ENCODE results near the gene SLC6A3.

The SLC6A3 gene

DNA sequence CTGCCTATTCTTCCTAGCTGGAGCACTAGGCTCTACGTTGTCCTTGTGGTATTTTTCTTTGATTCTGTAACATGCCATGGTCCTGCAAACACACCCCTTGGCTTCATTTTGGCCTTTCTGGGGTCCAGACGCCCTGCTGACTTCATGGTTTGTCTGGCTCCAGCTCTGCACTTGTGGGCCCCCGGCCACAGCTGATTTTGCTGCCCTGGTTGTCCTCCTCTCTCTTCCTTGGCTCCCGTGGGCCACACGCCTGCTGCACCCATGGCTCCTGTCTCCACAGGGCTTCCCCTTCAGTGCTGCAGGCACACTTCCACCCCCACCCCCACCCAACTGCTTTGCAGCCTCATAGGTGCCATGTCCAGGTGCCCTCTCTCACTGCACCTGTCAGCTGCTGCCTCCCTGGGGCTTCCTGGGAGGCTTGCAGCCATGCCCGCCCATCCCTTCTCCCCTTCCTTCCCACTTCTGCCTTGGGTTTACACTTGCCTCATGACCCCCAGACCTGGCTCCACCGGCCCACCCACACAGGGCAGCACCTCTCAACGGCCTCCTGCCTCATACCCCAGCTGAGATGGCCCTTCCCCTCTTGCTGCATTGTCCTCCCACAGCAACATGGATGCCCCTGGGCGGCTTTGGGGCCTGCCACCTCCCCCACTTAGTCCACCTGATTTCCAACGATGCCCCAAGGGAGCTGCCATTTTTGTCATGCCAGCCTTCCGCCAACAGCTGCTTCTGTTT, 25.6 kb downstream of the SLC6A3 start:
- DNase-seq: no peak

DNA sequence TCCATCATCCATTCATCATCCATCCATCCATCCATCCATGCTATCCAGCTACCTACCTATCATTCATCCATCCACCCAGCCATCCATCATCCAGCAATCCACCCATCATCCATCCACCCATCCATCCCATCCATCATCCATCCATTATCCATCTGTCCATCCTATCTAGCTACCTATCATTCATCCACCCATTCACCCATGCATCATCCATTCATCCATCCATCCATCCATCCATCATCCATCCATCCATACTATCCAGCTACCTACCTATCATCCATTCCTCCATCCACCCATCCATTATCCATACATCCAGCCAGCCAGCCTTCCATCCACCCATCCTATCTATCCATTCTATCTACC, 26.3 kb downstream of the SLC6A3 start:
- DNase-seq: no peak

DNA sequence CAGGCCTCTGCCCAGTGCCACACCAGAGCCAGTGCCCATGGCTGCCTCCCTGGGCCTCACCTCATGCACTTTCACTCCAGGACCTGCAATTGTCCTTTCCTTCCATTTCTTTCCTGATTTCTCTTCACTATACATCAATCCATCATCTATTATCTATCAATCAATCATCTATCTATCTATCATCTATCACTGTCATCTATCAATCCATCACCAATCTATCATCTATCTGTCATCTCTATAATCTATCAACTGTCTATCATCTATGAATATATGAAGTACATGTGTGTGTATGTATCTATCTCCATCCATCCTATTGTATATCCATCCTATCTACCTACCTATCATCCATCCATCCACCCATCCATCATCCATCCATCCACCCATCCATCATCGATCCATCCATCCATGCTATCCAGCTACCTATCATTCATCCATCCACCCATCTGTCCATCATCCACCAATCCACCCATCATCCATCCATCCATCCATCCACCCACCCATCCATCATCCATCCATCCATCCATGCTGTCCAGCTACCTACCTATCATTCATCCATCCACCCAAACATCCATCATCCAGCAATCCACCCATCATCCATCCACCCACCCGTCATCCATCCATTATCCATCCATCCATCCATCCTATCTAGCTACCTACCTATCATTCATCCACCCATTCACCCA, 26.9 kb downstream of the SLC6A3 start:
- no peak for DNase-seq

DNA sequence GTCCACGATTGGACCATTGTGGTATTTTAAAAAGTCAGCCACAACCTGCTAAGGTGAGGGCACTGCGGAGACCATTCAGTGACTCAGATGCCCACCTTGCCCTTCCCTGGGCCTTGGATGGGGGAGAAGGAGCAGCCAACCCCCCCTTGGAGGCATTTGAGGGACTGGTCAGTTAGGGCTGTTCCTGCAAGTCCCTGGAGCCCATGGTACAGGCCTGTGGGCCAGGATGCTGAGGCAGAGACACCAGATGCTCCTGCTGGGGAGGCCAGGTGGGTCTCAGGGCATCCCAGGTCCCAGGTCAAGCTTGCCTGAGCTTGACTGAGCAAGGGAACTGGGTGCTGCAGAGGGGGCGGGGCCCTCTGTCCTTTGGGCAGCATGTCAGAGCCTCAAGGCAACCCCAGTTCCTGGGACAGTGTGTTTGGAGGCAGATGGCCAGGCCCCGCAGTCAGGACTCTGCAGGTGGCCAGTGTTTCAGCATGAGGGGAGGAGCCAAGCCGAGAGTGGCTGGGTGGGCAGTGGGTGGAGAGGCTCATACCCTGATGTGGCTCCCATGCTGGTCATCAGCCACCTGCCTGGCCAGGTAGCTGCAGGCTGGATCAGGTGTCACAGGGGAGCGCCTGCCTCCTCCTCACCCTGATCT, 27.5 kb downstream of the SLC6A3 start:
- DNase-seq: no peak

DNA sequence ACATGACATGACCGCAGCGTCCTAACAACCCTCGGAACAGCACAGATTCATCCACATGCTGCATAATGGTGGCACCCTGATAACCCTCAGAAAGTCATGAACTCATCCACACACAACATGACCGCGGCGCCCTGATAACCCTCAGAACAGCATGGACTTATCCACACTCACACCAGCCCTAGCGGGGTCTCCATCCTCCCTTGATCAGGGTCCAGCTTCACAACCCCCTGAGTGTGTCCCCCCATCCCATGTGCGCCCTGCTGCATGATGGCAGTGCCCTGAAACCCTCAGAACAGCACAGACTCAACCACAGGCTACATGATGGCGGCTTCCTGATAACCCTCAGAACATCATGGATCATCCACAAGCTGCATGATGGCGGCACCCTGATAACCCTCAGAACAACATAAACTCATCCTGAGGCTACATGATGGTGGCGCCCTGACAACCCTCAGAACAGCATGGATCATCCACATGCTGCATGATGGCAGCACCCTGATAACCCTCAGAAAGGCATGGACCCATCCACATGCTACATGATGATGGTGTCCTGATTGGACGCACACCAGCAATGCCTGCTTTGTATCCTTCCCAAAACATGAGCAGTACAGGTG, 28.3 kb downstream of the SLC6A3 start:
- DNase-seq: no peak

DNA sequence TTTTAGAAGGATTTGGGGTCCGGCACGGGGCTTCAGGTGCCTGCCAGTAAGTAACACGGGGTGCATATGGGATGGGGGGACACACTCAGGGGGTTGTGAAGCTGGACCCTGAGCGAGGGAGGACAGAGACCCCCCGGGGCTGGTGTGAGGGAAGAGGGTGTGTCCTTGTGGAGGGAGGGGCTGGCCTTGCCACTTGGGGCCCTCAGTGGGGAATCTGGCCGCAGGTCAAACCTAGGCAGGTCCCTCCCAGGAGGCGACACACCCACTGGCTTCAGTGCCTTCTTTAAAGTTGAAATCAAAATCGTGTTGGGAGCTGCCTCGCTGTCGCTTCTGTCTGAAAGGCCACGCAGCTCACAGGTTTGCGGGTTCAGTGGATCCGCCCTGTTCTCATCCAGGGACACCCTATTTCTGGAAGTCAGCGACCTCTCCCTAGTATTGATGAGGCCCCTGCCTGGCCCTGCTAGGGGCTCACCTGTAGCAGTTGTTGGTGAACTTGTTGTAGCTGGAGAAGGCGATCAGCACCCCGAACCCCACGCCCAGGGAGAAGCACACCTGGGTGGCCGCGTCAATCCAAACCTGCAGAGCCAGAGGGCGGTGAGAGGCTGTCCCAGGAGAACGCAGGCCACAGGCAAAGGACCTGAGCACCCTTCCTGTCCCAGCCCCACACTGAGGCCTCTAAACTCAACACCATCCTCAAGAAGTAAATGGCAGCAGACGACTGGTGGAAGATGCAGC, 29.4 kb downstream of the SLC6A3 start:
- no peak for DNase-seq

DNA sequence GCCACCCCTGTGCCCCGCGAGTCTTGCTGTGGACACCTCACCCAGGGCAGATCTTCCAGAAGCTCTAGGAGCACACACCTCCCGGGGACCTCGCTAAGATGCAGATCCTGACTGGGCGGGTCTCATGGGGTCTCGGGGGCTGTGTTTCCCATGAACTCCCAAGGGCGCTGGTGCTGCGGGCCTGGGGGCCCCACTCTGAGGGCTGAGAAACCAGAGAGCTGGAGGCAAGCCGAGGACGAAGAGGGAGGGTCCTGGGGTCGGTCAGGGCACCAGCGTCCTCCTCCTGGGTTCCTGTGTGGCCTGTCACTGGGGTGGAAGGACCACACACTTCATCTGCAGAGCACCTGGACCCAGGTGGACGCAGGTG, 30.2 kb downstream of the SLC6A3 start:
- DNase-seq: no peak

DNA sequence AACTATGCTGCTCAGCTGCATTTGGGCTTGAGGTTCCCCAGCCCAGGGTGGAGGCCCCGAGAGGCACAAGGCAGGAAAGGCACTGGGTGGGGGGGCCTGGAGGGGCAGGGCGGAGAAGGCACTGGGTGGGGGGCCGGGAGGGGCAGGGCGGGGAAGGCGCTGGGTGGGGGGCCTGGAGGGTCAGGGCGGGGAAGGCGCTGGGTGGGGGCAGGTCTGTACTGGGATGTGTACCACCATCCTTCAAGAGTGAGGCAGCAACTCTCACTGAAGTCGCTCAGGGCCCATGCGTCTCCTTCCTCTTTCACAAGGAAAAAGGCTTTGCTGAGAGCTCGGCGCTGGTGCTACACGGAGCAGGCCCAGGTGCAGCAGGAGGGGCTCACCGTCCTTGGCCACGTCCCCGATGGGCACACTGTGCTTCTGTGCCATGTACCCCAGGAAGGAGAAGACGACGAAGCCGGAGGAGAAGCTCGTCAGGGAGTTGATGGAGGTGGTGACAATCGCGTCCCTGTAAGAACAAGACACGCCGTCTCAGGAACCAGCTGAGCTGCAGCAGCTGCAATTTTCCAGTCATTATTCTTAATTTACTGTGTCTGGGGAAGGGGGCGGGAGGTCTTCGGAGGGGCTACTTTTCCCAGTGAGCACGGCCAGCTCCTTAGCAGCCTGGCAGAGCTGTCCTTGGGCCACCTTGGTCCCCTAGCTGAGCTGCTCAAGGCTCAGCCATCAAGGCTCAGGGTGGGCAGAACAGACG, 30.8 kb downstream of the SLC6A3 start:
- no peak for DNase-seq

DNA sequence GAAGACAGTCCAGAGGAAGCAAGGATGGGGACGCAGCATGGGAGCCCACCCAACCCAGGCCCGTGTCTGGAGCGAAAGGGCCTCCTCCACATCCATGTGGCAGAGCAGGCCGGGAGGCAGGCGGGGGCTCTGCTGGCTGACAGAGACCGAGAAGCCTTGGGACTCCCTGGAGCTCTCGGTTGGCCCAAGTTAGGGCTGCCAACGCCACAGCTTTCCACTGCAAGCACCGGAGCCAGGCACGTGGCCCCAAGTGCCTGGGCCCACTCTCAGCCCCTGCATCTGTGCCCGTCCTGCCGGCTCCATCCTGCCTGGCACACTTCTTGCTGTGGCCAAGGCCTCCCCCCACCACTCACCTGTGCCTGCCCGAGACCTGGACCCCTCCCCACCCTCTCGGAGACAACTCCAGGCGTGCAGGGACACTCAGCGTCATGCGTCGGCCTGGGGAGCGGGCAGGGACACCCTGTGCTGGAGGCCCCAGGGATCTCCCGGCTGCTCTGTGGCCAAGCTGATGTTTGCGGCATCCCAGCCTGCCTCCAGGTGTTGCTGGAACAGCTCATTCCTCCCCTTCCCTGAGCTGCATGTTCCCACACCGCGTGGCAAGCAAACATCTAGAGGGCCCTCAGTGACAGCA, 31.5 kb downstream of the SLC6A3 start:
- DNase-seq: no peak

DNA sequence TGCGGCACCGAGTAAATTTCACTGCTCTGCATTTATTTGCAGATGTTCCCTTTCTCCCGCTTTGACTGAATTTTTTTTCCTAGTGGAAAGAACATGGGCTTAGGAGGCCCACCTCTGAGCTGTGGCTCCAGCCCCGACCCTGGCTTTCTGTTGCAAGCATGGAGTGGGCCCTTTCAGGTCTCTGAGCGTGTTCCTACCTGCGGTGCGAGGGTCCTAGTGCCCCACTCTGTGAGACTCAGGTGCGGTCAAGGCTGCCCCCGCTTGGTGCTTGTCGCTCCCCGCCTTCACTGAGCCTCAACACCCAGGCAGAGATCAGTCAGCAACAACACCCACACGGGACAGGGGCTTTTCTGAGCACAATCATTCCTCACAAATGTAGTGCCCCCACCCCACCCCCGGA, 32.0 kb downstream of the SLC6A3 start:
- no peak for DNase-seq

DNA sequence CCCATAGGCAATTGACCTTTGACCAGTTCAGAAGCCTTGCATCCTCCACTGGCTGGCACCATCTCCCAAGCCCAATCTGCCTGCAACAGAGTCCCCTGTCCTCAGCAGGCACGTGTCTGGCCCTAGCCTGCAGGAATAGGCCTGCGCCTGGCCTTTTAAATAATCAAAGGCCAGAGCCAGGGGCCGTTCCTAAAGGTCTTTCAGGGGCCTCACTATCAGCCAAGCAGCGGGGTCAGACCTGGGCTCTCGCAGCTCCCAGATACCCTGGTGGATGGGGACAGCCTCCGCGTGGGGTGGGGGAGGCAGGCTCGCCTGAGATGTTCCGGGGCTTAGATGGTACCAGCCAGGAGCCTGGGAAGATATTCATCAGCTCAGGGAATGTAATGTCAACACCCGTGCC, 32.6 kb downstream of the SLC6A3 start:
- DNase-seq: no peak

DNA sequence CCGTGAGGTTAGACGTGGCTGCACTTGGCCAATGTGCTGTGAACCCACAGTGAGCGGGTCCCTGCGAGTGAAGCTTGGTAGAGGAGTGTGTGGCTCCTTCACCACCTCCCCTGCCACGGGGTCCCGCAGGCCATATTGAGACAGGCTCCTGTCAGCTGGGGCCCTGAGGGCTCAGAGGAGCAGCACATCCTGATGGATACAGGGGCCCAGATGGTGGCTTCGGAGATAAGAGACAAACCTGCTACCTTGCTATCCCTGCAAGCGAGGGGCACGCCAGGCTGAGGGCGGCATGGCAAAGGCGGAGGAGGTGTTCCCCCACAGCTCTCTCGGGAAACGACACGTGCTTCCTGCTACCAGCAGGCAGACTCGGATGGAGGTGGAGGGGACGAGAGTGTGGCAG, 33.1 kb downstream of the SLC6A3 start:
- no peak for DNase-seq

DNA sequence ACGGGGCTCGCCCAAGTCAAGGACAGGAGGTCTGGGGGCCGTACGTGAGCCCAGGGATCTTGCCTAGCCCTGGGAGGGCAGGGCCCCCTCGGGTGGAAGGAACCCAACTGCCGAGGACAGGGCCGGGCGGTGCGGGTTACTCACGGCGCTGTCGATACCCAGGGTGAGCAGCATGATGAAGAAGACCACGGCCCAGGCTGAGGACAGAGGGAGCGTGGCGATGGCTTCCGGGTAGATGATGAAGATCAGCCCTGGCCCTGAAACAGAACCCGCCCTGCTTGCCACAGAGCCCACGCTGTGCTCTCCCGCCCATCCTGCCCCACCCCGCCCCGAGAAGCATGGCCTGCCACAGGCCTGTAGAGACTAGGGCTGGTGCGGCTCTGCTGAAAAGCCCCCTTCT, 34.1 kb downstream of the SLC6A3 start:
- DNase-seq: no peak

DNA sequence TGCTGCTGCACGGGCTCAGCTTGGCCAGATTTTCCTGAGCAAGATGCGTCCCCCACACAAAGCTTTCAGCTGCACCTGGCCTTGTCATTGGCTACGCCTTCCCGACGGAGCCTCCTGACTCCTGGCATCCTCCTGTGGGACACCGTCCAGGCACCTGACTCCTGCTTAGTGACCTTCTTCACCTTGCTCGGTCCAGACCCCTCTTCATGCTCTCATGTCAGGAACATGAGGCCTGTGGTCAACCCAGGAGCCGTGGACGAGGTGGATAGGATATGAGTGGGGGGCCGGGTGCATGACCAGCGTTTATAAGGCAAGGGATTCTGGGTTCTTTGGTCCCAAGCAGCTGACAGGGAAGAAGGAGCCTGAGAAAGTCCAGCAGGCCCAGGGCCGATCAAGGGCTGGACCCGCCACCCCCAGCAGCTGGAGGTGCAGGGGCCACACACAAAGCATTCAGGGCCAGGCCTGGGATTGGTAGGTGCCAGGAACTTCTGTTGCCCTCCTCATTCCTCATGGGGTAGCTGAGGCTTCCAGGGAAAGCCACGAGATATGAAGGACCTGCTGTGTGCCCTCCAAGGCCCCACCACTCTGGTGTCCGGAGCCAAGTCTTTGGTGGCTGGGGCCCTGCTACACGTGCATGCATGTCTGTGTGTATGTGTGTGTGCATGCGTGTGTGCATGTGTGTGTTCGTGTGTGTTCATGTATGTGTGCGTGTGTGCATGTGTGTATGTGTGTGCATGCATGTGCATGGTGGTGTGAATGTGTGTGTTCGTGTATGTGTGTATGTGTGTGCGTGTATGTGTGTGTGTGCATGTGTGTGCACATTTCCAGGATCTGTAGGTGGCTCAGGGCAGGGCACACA, 34.9 kb downstream of the SLC6A3 start:
- no peak for DNase-seq

DNA sequence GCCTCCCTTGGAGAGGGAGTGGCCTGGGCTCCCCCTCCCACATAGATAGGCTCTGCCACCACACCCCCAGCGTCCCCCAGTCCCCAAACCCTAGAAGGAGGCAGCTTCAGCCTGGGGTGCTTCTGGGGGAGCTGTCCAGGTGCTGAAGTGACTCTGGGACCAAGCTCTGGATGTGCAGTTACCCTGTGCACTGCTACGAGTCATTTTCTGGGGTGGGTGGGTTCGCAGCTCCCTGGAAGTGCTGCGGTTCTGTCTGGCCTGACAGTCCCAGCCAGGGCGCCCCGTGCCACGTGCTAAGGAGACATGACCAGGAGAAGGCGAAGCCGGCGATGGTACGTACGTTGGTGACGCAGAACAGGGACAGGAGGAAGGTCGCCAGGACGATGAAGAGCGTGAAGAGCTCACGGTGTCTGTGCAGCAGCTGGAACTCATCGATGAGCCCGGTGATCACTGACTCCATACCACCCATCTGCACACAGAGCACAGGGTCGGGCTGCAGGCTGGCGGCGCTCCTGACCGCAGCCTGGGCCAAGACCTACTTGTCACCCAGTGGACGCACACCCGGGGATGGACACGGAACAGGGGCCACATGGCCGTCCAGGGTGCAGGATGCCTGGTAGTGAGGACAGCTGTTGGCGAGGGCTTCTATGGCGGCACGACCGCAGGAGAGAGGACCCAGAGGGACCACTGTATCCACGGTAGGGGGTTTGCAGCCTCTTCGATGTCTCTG, 35.7 kb downstream of the SLC6A3 start:
- no peak for DNase-seq

DNA sequence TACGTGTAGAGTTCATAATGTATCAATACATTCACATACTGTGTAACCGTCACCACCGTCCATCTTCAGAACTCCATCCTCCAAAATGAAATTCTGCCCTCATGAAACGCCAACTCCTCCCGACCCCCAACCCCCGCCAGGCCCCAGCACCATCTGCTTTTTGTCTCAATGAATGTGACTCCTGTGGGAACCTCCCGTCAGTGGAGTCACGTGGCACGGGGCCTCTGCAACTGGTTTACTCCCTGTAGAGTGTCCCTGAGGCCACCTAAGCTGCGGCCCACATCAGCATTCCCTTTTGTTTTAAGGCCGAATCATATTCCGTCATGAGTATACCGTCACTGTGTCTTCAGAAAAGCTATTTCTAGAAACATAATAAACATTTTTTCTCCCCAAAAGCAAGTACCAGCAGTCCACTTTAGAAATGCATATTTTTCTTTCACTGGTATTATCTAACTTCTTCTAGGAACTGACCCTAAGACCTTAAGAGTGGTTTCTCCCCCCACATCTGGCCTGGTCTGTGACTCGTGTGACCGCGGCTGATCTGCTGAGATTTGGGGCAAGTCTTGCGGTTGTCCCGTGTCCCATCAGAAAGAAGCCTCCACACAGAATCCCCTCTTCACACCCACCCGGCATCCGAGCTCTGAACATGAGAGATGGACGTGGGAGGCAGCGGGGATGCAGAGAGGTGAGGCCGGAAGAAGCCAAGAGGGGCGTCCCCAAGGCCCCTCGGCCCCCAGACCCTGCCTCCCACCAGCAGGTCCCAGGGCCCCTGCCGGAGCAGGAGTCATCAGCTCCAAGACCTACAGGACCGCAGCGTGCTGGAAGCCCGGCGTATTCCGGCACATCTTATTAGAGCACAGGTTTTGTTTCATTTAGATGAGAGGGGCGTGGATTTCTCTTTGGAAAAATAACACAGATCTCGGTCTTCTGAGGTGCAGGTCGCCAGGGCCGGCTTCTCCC, 38.3 kb downstream of the SLC6A3 start:
- no peak for DNase-seq

DNA sequence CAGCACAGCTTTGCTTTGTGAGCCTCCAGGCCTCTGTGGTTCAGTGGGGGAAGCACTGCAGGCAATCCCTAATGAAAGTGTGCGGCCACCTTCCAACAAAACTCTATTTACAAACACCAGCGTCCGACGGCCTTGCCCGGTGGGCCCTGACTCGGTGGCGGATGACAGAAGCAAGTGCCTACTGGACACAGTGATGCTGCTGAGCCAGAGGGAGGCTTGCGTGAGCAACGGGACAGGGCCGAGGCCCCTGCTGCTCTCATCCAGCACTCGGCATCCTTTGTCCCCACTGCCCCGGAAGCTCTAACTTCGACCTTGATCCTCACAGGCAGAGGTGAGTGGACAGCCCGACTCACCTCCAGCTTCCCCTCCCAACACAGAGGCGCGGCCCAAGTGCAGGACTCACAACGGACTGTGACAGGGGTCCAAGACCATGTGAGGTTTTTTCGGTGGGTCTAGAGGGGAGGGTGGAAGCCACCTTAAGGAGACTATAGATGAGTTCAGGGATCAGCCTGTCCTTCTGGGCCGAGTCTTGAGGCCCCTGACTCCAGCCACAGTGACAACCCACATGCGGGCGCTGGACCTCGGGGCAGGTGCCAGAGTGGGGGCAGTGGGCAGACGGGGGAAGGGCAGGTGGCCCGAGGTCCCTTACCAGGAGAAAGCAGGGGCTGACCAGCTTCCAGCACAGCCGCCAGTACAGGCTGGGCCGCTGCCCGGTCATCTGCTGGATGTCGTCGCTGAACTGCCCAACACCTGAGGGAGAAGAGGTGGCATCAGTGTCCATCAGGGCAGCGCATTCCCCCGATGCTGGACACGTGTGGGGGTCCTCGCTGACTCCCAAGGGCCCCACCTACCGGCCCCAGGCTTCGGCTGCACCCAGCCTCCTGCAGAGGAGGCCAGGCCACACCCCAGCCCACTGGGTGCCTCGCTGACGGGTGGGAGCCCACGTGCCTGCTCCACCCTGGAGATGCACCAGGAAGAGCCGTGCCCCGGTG, 39.4 kb downstream of the SLC6A3 start:
- DNase-seq: no peak

DNA sequence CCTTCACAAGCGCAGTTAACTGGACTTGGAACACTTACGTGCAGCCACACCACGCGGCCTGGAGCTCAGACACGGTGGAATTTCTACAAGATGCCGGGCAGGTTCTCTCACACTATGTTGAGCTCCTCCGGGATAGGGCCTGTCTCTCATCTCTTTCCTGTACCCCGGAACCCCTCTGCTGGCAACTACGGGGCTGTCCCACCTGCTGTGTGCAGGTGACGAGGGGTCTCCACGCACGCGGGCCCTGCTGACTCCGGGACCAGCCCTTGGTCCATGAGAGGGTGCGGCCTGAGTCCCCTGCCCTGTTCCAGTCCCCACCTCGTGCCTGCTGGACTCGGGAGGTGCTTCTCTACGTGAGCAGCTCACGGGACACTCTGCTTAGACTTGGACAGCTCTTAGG, 40.1 kb downstream of the SLC6A3 start:
- no peak for DNase-seq
